Erythroblast (primary cell): ENCODE data around the gene ASNSD1.

Source experiments
- GATA1 ChIP-seq: IDR thresholded peaks from 2 replicates; pipeline ENCODE4 v1.6.1; 2011; ENCODE audit warnings: low read depth, mild to moderate bottlenecking, control low read depth, low read length, moderate library complexity
- POLR2A ChIP-seq: IDR thresholded peaks from 2 replicates; pipeline ENCODE4 v1.6.1; 2011; ENCODE audit warnings: mild to moderate bottlenecking, low read length

GRCh38 chr2:189662669-189663226 is 1.5 kb downstream of the ASNSD1 start:
- TF ChIP-seq POLR2A, result no peak
- no peak for TF ChIP-seq GATA1
